GM12878 (cell line): ENCODE measurements around the gene FRMD8.
A peak's percentile ranks its signal among the peaks of the same experiment; 100 is the strongest.

Experiments
- CEBPB ChIP-seq, 2 experiments: fragments of 150-350 bp in 1 of 2; IDR thresholded peaks; 2 replicates each; pipeline ENCODE4 v1.6.1; 2012 to 2014; ENCODE audit warnings: low read depth in 2 of 2, low read length in 2 of 2, borderline replicate concordance in 1 of 2, inconsistent platforms in 1 of 2
- CTCF ChIP-seq, 3 experiments: IDR thresholded peaks in 2 of 3; conservative IDR thresholded peaks in 1 of 3; 2 replicates each; pipeline ENCODE4 v1.5.1; 2011; ENCODE audit warnings: low read depth in 3 of 3, low read length in 3 of 3, mild to moderate bottlenecking in 3 of 3, control low read depth in 2 of 3, moderate library complexity in 2 of 3, inconsistent platforms in 1 of 3, mixed read lengths in 1 of 3; ENCODE audit not compliant: control insufficient read depth in 2 of 3, insufficient read depth in 1 of 3; ENCODE audit errors: extremely low read depth in 1 of 3
- E2F4 ChIP-seq: IDR thresholded peaks from 2 replicates; pipeline ENCODE4 v1.6.1; 2012; ENCODE audit warnings: low read depth, low read length, improper control_type of control experiment
- GABPA ChIP-seq: IDR thresholded peaks from 2 replicates; pipeline ENCODE4 v1.6.1; 2014; ENCODE audit warnings: antibody characterized with exemption, low read depth, mild to moderate bottlenecking, inconsistent platforms
- HDAC6 ChIP-seq: fragments of 200-600 bp; sonication (generic); IDR thresholded peaks from one replicate; pipeline ENCODE4 v1.8.0; 2017; ENCODE audit warnings: antibody characterized with exemption; ENCODE audit not compliant: unreplicated experiment
- NFIC ChIP-seq: IDR thresholded peaks from 2 replicates; pipeline ENCODE4 v1.6.1; 2012; ENCODE audit warnings: low read depth, mild to moderate bottlenecking, inconsistent platforms, low read length, moderate library complexity
- POLR2A ChIP-seq: IDR thresholded peaks from 2 replicates; pipeline ENCODE4 v1.6.1; 2011; ENCODE audit warnings: low read depth, mild to moderate bottlenecking, low read length
- RFX5 ChIP-seq: IDR thresholded peaks from 2 replicates; pipeline ENCODE4 v1.6.1; 2011; ENCODE audit warnings: low read depth, low read length, improper control_type of control experiment
- SIN3A ChIP-seq: IDR thresholded peaks from 2 replicates; pipeline ENCODE4 v1.6.1; 2012; ENCODE audit warnings: low read depth, low read length, improper control_type of control experiment
- STAT1 ChIP-seq: fragments of 450-650 bp; conservative IDR thresholded peaks from 2 replicates; pipeline ENCODE4 v1.6.1; 2014; ENCODE audit warnings: antibody characterized with exemption, mild to moderate bottlenecking
- TAF1 ChIP-seq: IDR thresholded peaks from 2 replicates; pipeline ENCODE4 v1.6.1; 2011; ENCODE audit warnings: mild to moderate bottlenecking, low read depth, low read length, borderline replicate concordance

GRCh38 chr11:65437436-65438227 lies 51.2 kb downstream of the FRMD8 start:
- TF ChIP-seq CTCF (IDR thresholded peaks at IDR 0.05 in 2 of 3, conservative IDR thresholded peaks at IDR 0.05 in 1 of 3; ENCODE audit: control insufficient read depth in 2 of 3, extremely low read depth in 1 of 3, insufficient read depth in 1 of 3, low read depth in 3 of 3, low read length in 3 of 3) = no peak
- no peak for TF ChIP-seq E2F4
- peak; percentile 49; the same call in 1 of the 2 replicates for TF ChIP-seq POLR2A
- no peak for TF ChIP-seq CEBPB (IDR thresholded peaks at IDR 0.05; ENCODE audit: borderline replicate concordance in 1 of 2, low read depth in 2 of 2, low read length in 2 of 2)
- no peak for TF ChIP-seq TAF1
- TF ChIP-seq NFIC = no peak
- no peak for TF ChIP-seq HDAC6
- TF ChIP-seq GABPA = no peak
- TF ChIP-seq RFX5 = no peak
- no peak for TF ChIP-seq SIN3A
- TF ChIP-seq STAT1 = no peak
